ENCODE data around the gene ZC3HAV1L. TPM values are rescaled to one million over a fixed set of nuclear protein-coding genes. Genes with fewer than 3 reads are reported as not detected.

The ZC3HAV1L gene
- 16.5 and 18.2 TPM in 2 replicates for total RNA-seq
- long read RNA-seq = 0 reads

DNA sequence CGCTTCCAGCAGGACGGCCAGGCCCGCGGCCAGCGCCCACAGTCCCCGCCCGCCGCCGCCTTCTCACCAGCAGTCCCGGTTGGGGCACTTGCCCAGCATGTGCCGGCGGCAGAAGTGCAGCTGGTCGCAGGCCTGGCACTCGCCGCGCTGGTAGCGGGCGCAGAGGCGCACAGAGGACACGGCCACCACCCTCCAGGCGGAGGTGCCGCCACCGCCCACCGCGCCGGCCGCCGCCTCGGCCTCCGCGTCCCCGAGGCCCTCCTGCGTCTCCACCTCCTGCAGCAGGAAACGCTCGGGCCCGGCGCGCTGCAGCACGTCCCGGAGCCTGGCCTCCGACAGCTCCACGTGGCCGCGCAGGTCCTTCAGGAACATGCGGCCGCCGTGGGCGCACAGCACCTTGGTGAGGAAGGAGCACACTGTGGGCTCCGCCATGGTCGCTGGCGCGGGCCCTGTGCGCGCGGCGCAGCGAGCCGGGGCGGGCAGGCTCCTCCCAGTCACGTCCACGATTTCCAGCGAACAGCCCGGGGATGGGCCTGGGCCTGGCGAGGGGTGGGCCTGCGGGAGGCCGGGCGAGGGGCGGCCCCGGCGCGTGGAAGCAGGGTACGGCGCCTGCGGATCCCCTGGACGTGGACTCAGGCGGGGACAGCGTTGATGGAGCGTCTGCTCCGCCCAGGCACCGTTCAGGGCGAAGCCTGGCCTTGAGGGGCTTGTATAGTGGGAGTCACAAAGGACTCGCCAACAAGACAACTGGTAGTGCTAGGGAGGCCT, at the start of gene ZC3HAV1L:
Gene ZC3HAV1L, minus strand, starts transcription at position 457 of the 768 bp plus-strand sequence. Its CDS starts 25 bp downstream, at position 432.
- Mint-ChIP-seq H3K27ac (no peak within 1 kb of the TSS), H3K27me3 (no peaks in the 10 kb centered on the region), H3K4me3 (ENCODE audit: low read depth) (peak within 1 kb of the TSS; percentile 77), H3K36me3 (ENCODE audit: insufficient read depth) (peaks cover 1% of the 10 kb centered on the region), H3K4me1 (ENCODE audit: low read depth) (peaks cover 5% of the 10 kb centered on the region), H3K9me3 (ENCODE audit: low read depth) (no peaks in the 10 kb centered on the region)
- TF ChIP-seq, protein P1, sequence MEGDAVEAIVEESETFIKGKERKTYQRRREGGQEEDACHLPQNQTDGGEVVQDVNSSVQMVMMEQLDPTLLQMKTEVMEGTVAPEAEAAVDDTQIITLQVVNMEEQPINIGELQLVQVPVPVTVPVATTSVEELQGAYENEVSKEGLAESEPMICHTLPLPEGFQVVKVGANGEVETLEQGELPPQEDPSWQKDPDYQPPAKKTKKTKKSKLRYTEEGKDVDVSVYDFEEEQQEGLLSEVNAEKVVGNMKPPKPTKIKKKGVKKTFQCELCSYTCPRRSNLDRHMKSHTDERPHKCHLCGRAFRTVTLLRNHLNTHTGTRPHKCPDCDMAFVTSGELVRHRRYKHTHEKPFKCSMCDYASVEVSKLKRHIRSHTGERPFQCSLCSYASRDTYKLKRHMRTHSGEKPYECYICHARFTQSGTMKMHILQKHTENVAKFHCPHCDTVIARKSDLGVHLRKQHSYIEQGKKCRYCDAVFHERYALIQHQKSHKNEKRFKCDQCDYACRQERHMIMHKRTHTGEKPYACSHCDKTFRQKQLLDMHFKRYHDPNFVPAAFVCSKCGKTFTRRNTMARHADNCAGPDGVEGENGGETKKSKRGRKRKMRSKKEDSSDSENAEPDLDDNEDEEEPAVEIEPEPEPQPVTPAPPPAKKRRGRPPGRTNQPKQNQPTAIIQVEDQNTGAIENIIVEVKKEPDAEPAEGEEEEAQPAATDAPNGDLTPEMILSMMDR (IDR thresholded peaks at IDR 0.05; ENCODE audit: unreplicated experiment) = no peak
- peak; percentile 39 for DNase-seq (ENCODE audit: low spot score, unreplicated experiment)

DNA sequence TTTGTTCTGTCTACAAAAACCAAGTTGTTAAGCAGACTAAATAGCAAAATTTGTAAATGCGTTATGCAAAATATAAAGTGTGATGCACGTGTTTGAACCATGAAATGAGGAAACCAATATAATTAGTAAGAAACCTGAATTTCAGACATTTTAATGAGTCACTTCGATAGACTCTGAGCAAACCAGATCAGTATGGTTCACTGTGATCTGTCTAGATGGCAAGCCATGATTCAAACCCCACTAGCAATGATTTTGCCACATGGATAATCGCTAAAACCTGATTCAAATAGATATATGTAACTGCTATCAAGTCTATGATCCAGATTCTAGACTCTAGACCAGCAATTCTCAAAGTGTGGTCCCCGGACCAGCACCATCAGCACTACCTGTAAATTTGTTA, 48.9 kb upstream of the ZC3HAV1L start:
- H3K4me3 Mint-ChIP-seq (ENCODE audit: low read depth) = no peak overlapping the region
- H3K9me3 Mint-ChIP-seq (ENCODE audit: low read depth) = no peaks in the 10 kb centered on the region
- DNase-seq (ENCODE audit: low spot score, unreplicated experiment) = no peak
- H3K4me1 Mint-ChIP-seq (ENCODE audit: low read depth) = no peaks in the 10 kb centered on the region
- H3K36me3 Mint-ChIP-seq (ENCODE audit: insufficient read depth) = peaks cover 39% of the 10 kb centered on the region
- H3K27me3 Mint-ChIP-seq = no peaks in the 10 kb centered on the region
- TF ChIP-seq, protein P1 (IDR thresholded peaks at IDR 0.05; ENCODE audit: unreplicated experiment) = no peak
- H3K27ac Mint-ChIP-seq = no peak overlapping the region

DNA sequence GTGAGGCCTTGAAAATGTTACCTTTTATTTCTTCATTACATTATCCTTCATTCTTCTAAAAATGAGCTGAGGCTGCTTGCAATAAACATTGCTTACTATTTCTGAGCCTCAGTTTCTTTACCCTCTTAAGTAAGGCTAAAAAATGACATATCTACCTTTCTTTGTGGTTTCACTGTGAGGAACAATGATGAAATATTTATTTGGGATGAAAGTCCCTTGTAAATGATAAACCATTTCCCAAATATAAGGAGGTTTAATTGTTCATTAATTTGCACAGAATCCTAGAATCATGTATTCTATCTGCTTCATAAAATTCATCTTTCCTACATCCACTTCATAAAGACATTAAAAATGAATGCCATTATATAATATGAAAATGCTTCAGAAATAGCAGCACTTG, 45.7 kb upstream of the ZC3HAV1L start:
- TF ChIP-seq, protein P1 (IDR thresholded peaks at IDR 0.05; ENCODE audit: unreplicated experiment) = no peak
- Mint-ChIP-seq H3K36me3 (ENCODE audit: insufficient read depth) (peaks cover 34% of the 10 kb centered on the region), H3K4me3 (ENCODE audit: low read depth) (no peak overlapping the region), H3K4me1 (ENCODE audit: low read depth) (no peaks in the 10 kb centered on the region), H3K27ac (no peak overlapping the region), H3K27me3 (no peaks in the 10 kb centered on the region), H3K9me3 (ENCODE audit: low read depth) (no peaks in the 10 kb centered on the region)
- no peak for DNase-seq (ENCODE audit: low spot score, unreplicated experiment)

DNA sequence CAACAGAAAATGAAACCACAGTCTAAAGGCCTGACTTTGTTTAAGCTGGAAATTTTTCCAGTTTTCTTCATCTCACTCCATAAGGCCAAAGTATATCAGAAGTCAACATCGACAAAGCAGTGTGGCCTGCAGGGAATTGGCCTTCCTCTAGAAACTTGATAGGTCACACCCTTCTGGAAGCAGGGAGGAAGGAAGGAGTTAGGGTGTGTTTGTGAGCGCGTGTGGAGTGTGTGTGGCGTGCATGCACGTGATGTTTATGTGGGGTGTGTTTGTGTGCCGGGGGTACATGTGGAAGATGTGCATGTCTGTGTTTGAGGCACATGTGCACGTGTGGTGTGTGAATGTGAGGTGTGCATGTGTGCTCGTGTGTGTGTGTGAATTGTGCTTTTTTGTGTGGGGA, 45.1 kb upstream of the ZC3HAV1L start:
- Mint-ChIP-seq H3K9me3 (ENCODE audit: low read depth) (no peaks in the 10 kb centered on the region), H3K27ac (no peak overlapping the region), H3K4me3 (ENCODE audit: low read depth) (no peak overlapping the region), H3K4me1 (ENCODE audit: low read depth) (peaks cover 4% of the 10 kb centered on the region), H3K36me3 (ENCODE audit: insufficient read depth) (peaks cover 35% of the 10 kb centered on the region), H3K27me3 (no peaks in the 10 kb centered on the region)
- TF ChIP-seq, protein P1 (IDR thresholded peaks at IDR 0.05; ENCODE audit: unreplicated experiment) = no peak
- no peak for DNase-seq (ENCODE audit: low spot score, unreplicated experiment)

- H3K4me3 Mint-ChIP-seq (ENCODE audit: low read depth) = no peak overlapping the region
- no peaks in the 10 kb centered on the region for H3K9me3 Mint-ChIP-seq (ENCODE audit: low read depth)
- H3K27ac Mint-ChIP-seq = no peak overlapping the region
- H3K27me3 Mint-ChIP-seq = no peaks in the 10 kb centered on the region
- H3K4me1 Mint-ChIP-seq (ENCODE audit: low read depth) = peaks cover 6% of the 10 kb centered on the region
- DNase-seq (ENCODE audit: low spot score, unreplicated experiment) = no peak
- TF ChIP-seq, protein P1 (IDR thresholded peaks at IDR 0.05; ENCODE audit: unreplicated experiment) = no peak
- H3K36me3 Mint-ChIP-seq (ENCODE audit: insufficient read depth) = peaks cover 36% of the 10 kb centered on the region
These were observed 44.0 kb upstream of the ZC3HAV1L start for GRCh38 chr7:139079861-139080260.

All from progenitor cell of endocrine pancreas (in vitro differentiated cells).